CD14-positive monocyte (primary cell): ENCODE results near the gene OPN4. TPM values are rescaled to one million over a fixed set of nuclear protein-coding genes. Genes with fewer than 3 reads are reported as not detected.

Experiments
- DNase-seq, 3 donors: peaks; one replicate each; pipeline ENCODE4 v3.0.0-alpha.2; 2011 to 2022
- H2AFZ ChIP-seq: 2 replicates; pipeline ENCODE4 v1.6.0; 2012; ENCODE audit warnings: mild to moderate bottlenecking, low read depth, low read length, inconsistent platforms; ENCODE audit not compliant: insufficient read depth, poor library complexity, severe bottlenecking
- H3K27ac ChIP-seq, 2 donors: 1 replicate in 1 of 2; 2 replicates in 1 of 2; pipeline ENCODE4 v1.5.1; 2012 to 2013; ENCODE audit warnings: low read length in 2 of 2, control low read depth in 1 of 2, inconsistent platforms in 1 of 2, low read depth in 1 of 2, mild to moderate bottlenecking in 1 of 2
- H3K27me3 ChIP-seq, 2 donors: one replicate each; pipeline versions ENCODE4 v1.6.0 to v1.6.1; 2011 to 2013; ENCODE audit warnings: low read length in 2 of 2; ENCODE audit not compliant: control insufficient read depth in 2 of 2, insufficient read depth in 2 of 2
- H3K36me3 ChIP-seq, 2 donors: replicated peaks in 1 of 2; 1 replicate in 1 of 2; 2 replicates in 1 of 2; pipeline versions ENCODE4 v1.5.1 to v1.6.1; 2012 to 2013; ENCODE audit warnings: low read length in 2 of 2, control low read depth in 1 of 2, inconsistent platforms in 1 of 2, mild to moderate bottlenecking in 1 of 2; ENCODE audit not compliant: insufficient read depth in 2 of 2, control insufficient read depth in 1 of 2
- H3K4me1 ChIP-seq, 2 donors: 1 replicate in 1 of 2; 2 replicates in 1 of 2; pipeline versions ENCODE4 v1.5.1 to v1.6.1; 2012 to 2013; ENCODE audit warnings: low read length in 2 of 2, control low read depth in 1 of 2, inconsistent platforms in 1 of 2, mild to moderate bottlenecking in 1 of 2, moderate library complexity in 1 of 2; ENCODE audit not compliant: insufficient read depth in 2 of 2, control insufficient read depth in 1 of 2
- H3K4me2 ChIP-seq: replicated peaks from 2 replicates; pipeline ENCODE3; 2012; ENCODE audit warnings: low read length, moderate library complexity, mild to moderate bottlenecking; ENCODE audit not compliant: poor library complexity, severe bottlenecking; ENCODE audit errors: extremely low read depth
- H3K4me3 ChIP-seq, 3 experiments: fragments of 200-600 bp in 1 of 3; sonication (generic) in 1 of 3; replicated peaks in 1 of 3; 1 replicate in 2 of 3; 2 replicates in 1 of 3; pipeline ENCODE4 v1.5.1; 2011 to 2013; ENCODE audit warnings: low read length in 3 of 3, mild to moderate bottlenecking in 3 of 3, control low read depth in 2 of 3, low read depth in 2 of 3, inconsistent platforms in 1 of 3, moderate library complexity in 1 of 3
- H3K79me2 ChIP-seq: 2 replicates; pipeline ENCODE4 v1.6.0; 2012; ENCODE audit warnings: mild to moderate bottlenecking, control low read depth, inconsistent platforms, low read length, moderate library complexity; ENCODE audit not compliant: insufficient read depth
- H3K9ac ChIP-seq: 2 replicates; pipeline ENCODE4 v1.6.0; 2017; ENCODE audit warnings: low read length, mild to moderate bottlenecking; ENCODE audit not compliant: insufficient read depth, poor library complexity, severe bottlenecking
- H3K9me3 ChIP-seq, 2 donors: replicated peaks in 1 of 2; 1 replicate in 1 of 2; 2 replicates in 1 of 2; pipeline versions ENCODE4 v1.5.1 to v1.6.1; 2012 to 2013; ENCODE audit warnings: low read length in 2 of 2, control low read depth in 1 of 2; ENCODE audit not compliant: control insufficient read depth in 1 of 2, insufficient read depth in 1 of 2
- H4K20me1 ChIP-seq: 2 replicates; pipeline ENCODE4 v1.6.0; 2012; ENCODE audit warnings: mild to moderate bottlenecking, low read length, control low read depth, moderate library complexity; ENCODE audit not compliant: insufficient read depth
- H3K27ac Mint-ChIP-seq, 7 donors: one replicate each; pipeline ENCODE4 v1.8.0; 2020; ENCODE audit warnings: mild to moderate bottlenecking in 7 of 7, mixed read lengths in 7 of 7, moderate library complexity in 6 of 7, inconsistent platforms in 2 of 7
- H3K27me3 Mint-ChIP-seq, 3 donors: one replicate each; pipeline ENCODE4 v1.8.0; 2021 to 2022; ENCODE audit warnings: low read depth in 3 of 3, mild to moderate bottlenecking in 3 of 3, mixed read lengths in 3 of 3, moderate library complexity in 3 of 3, inconsistent platforms in 1 of 3
- H3K36me3 Mint-ChIP-seq, 2 donors: one replicate each; pipeline ENCODE4 v1.8.0; 2020; ENCODE audit warnings: mixed read lengths in 2 of 2, inconsistent platforms in 1 of 2, mild to moderate bottlenecking in 1 of 2
- H3K4me1 Mint-ChIP-seq: one replicate; pipeline ENCODE4 v1.8.0; 2020; ENCODE audit warnings: mild to moderate bottlenecking, mixed read lengths
- H3K4me3 Mint-ChIP-seq, 2 donors: one replicate each; pipeline ENCODE4 v1.8.0; 2020; ENCODE audit warnings: mild to moderate bottlenecking in 2 of 2, mixed read lengths in 2 of 2, moderate library complexity in 1 of 2
- H3K9me3 Mint-ChIP-seq, 7 donors: one replicate each; pipeline ENCODE4 v1.8.0; 2020 to 2022; ENCODE audit warnings: mixed read lengths in 7 of 7, mild to moderate bottlenecking in 6 of 7, moderate library complexity in 6 of 7, inconsistent platforms in 2 of 7
- CTCF ChIP-seq: fragments of 200-600 bp; IDR thresholded peaks from one replicate; pipeline ENCODE4 v1.8.0; 2022; ENCODE audit warnings: antibody characterized with exemption, mild to moderate bottlenecking
- WGBS: methylation state at CpG from one replicate; pipeline ENCODE4 v1.1.5; 2013; ENCODE audit warnings: missing lambda C conversion rate; ENCODE audit not compliant: insufficient coverage; 5-methylcytosine and 5-hydroxymethylcytosine counted together
- intact Hi-C, 2 donors: fragments of 100-400 bp; cut with micrococcal nuclease; formaldehyde crosslinking; loops; one replicate each; pipeline versions ENCODE4 v1.15.0 to v1.15.1; 2023
- polyA plus RNA-seq, 3 donors: library from polyadenylated mRNA; depleted of rRNA in 1 of 3; unstranded in 2 of 3; stranded (reverse) in 1 of 3; fragments of 300-500 nt in 2 of 3; fragments of >200 nt in 1 of 3; fragmentation: Illumina TruSeq in 2 of 3; gene quantifications; 1 replicate in 2 of 3; 2 replicates in 1 of 3; pipeline ENCODE4 v1.2.3, GENCODE V29; 2012 to 2021

Gene OPN4
- polyA plus RNA-seq, 3 donors: not detected

GRCh38 chr10:86703176-86703575, 48.8 kb downstream of the OPN4 start:
- intact Hi-C loops: no loop called here
- no peaks in the 10 kb centered on the region for H3K36me3 ChIP-seq
- no peak overlapping the region for H3K27ac ChIP-seq
- H4K20me1 ChIP-seq: no peaks in the 10 kb centered on the region
- 98% methylated on average over 8 of the region's 8 CpGs for WGBS
- no peak overlapping the region for H2AFZ ChIP-seq
- peaks cover 3 to 4% (median 3%) of the 10 kb centered on the region in 3 donors for H3K27me3 Mint-ChIP-seq
- H3K27ac Mint-ChIP-seq: no peak overlapping the region
- DNase-seq: no peak
- no peaks in the 10 kb centered on the region for H3K4me1 ChIP-seq
- no peak for TF ChIP-seq CTCF
- no peak overlapping the region for H3K9ac ChIP-seq
- H3K9me3 ChIP-seq: no peaks in the 10 kb centered on the region
- H3K36me3 Mint-ChIP-seq: no peaks in the 10 kb centered on the region
- no peak overlapping the region for H3K4me3 Mint-ChIP-seq
- H3K79me2 ChIP-seq: no peaks in the 10 kb centered on the region
- no peaks in the 10 kb centered on the region for H3K4me1 Mint-ChIP-seq
- H3K4me3 ChIP-seq: no peak overlapping the region
- no peaks in the 10 kb centered on the region for H3K27me3 ChIP-seq
- no peak overlapping the region for H3K4me2 ChIP-seq
- no peaks in the 10 kb centered on the region for H3K9me3 Mint-ChIP-seq

- Mint-ChIP-seq H3K4me1 (no peaks in the 10 kb centered on the region), H3K36me3 (no peaks in the 10 kb centered on the region), H3K9me3 (peaks cover 0 to 3% (median 0%) of the 10 kb centered on the region in 7 donors), H3K27me3 (peaks cover 0 to 7% (median 4%) of the 10 kb centered on the region in 3 donors), H3K27ac (no peak overlapping the region), H3K4me3 (no peak overlapping the region)
- Histone ChIP-seq H3K4me3 (no peak overlapping the region), H3K9me3 (no peaks in the 10 kb centered on the region), H3K27ac (no peak overlapping the region), H3K27me3 (no peaks in the 10 kb centered on the region), H4K20me1 (no peaks in the 10 kb centered on the region), H3K4me2 (no peak overlapping the region), H2AFZ (no peak overlapping the region), H3K4me1 (no peaks in the 10 kb centered on the region), H3K36me3 (no peaks in the 10 kb centered on the region), H3K9ac (no peak overlapping the region), H3K79me2 (no peaks in the 10 kb centered on the region)
- WGBS: no CpG with 5 or more reads among the region's 1 CpG
- TF ChIP-seq CTCF: no peak
- intact Hi-C loops: no loop called here
- DNase-seq: no peak
These were observed 50.8 kb downstream of the OPN4 start for GRCh38 chr10:86705139-86705538.
